WERI-Rb-1 (cell line): ENCODE data around the gene TEX36.

Experiments used
- DNase-seq: peaks from one replicate; pipeline ENCODE4 v3.0.0-alpha.2; 2020
- H3K27ac ChIP-seq: fragments of 250-450 bp; sonication (Bioruptor Pico); 2 replicates; pipeline ENCODE4 v1.5.1; 2020; ENCODE audit warnings: mild to moderate bottlenecking, moderate library complexity
- H3K27me3 ChIP-seq: fragments of 250-450 bp; sonication (Bioruptor Pico); 2 replicates; pipeline ENCODE4 v1.5.1; 2021; ENCODE audit warnings: mild to moderate bottlenecking, low read depth, moderate library complexity; ENCODE audit not compliant: insufficient read depth, severe bottlenecking
- H3K36me3 ChIP-seq: fragments of 250-450 bp; sonication (Bioruptor Pico); 2 replicates; pipeline ENCODE4 v1.5.1; 2020; ENCODE audit warnings: mild to moderate bottlenecking, moderate library complexity
- H3K4me3 ChIP-seq: 2 replicates; pipeline ENCODE4 v1.5.1; 2011; ENCODE audit warnings: low read depth, mild to moderate bottlenecking, control low read depth, low read length
- H3K9me3 ChIP-seq: fragments of 250-450 bp; sonication (Bioruptor Pico); 2 replicates; pipeline ENCODE4 v1.5.1; 2021; ENCODE audit warnings: mild to moderate bottlenecking, moderate library complexity; ENCODE audit not compliant: severe bottlenecking
- TF ChIP-seq, protein P1 (sequence below): IDR thresholded peaks from 2 replicates; pipeline ENCODE4 v1.5.1; 2011; ENCODE audit warnings: low read depth, mild to moderate bottlenecking, control low read depth, inconsistent platforms, low read length

Gene TEX36

GRCh38 chr10:125611756-125612155 lies 71.2 kb downstream of the TEX36 start:
- TF ChIP-seq, protein P1, sequence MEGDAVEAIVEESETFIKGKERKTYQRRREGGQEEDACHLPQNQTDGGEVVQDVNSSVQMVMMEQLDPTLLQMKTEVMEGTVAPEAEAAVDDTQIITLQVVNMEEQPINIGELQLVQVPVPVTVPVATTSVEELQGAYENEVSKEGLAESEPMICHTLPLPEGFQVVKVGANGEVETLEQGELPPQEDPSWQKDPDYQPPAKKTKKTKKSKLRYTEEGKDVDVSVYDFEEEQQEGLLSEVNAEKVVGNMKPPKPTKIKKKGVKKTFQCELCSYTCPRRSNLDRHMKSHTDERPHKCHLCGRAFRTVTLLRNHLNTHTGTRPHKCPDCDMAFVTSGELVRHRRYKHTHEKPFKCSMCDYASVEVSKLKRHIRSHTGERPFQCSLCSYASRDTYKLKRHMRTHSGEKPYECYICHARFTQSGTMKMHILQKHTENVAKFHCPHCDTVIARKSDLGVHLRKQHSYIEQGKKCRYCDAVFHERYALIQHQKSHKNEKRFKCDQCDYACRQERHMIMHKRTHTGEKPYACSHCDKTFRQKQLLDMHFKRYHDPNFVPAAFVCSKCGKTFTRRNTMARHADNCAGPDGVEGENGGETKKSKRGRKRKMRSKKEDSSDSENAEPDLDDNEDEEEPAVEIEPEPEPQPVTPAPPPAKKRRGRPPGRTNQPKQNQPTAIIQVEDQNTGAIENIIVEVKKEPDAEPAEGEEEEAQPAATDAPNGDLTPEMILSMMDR, result no peak
- no peak for DNase-seq
- Histone ChIP-seq H3K27ac (no peak overlapping the region), H3K9me3 (no peaks in the 10 kb centered on the region), H3K27me3 (peaks cover 18% of the 10 kb centered on the region), H3K4me3 (no peak overlapping the region), H3K36me3 (no peaks in the 10 kb centered on the region)

DNA sequence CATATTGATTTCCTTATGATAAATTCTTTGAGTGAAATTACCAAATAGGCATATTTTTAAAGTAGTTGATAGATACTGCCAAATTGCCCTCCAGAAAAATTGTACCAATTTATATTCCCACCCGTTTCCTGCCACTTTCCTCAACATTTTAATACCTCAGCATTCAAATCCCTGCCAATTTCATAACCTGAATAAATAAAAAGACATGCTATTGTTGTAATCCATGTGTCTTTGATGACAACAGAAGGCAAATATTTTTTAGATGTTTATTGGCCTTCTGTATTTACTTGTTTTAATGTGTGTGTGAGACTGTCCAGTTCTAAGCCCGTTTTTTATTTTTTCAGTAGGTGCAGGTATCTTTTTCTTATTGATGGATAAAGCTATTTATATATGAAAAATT lies 71.7 kb downstream of the TEX36 start:
- no peaks in the 10 kb centered on the region for H3K9me3 ChIP-seq
- DNase-seq, result no peak
- H3K27ac ChIP-seq, result no peak overlapping the region
- no peak overlapping the region for H3K4me3 ChIP-seq
- peaks cover 23% of the 10 kb centered on the region for H3K27me3 ChIP-seq
- TF ChIP-seq, protein P1, result no peak
- H3K36me3 ChIP-seq, result no peaks in the 10 kb centered on the region

DNA sequence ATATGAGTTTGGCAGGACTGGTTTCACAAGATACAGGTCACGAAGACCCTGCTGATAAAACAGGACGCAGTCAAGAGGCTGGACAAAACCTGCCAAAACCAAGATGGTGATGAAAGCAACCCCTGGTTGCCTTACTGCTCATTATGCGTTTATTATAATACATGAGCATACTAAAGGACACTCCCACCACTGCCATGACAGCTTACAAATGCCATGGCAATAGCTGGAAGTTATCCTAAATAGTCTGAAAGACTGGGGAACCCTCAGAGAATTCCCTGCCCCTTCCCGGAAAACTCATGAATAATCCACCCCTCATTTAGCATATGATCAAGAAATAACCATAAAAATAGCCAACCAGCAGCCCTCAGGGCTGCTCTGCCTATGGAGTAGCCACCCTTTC lies 73.1 kb downstream of the TEX36 start:
- H3K36me3 ChIP-seq, result no peaks in the 10 kb centered on the region
- H3K9me3 ChIP-seq, result no peaks in the 10 kb centered on the region
- TF ChIP-seq, protein P1, result no peak
- no peak overlapping the region for H3K4me3 ChIP-seq
- H3K27me3 ChIP-seq, result peaks cover 23% of the 10 kb centered on the region
- DNase-seq, result no peak
- H3K27ac ChIP-seq, result no peak overlapping the region

GRCh38 chr10:125608474-125608873 lies 74.5 kb downstream of the TEX36 start:
- H3K36me3 ChIP-seq, result no peaks in the 10 kb centered on the region
- DNase-seq, result no peak
- H3K9me3 ChIP-seq, result no peaks in the 10 kb centered on the region
- H3K27me3 ChIP-seq, result peaks cover 30% of the 10 kb centered on the region
- no peak overlapping the region for H3K27ac ChIP-seq
- H3K4me3 ChIP-seq, result no peak overlapping the region
- TF ChIP-seq, protein P1, result no peak

- TF ChIP-seq, protein P1, result no peak
- DNase-seq, result no peak
- Histone ChIP-seq H3K4me3 (no peak overlapping the region), H3K36me3 (no peaks in the 10 kb centered on the region), H3K9me3 (no peaks in the 10 kb centered on the region), H3K27ac (no peak overlapping the region), H3K27me3 (peaks cover 31% of the 10 kb centered on the region)
Measured at GRCh38 chr10:125607689-125608290, 75.2 kb downstream of the TEX36 start.

DNA sequence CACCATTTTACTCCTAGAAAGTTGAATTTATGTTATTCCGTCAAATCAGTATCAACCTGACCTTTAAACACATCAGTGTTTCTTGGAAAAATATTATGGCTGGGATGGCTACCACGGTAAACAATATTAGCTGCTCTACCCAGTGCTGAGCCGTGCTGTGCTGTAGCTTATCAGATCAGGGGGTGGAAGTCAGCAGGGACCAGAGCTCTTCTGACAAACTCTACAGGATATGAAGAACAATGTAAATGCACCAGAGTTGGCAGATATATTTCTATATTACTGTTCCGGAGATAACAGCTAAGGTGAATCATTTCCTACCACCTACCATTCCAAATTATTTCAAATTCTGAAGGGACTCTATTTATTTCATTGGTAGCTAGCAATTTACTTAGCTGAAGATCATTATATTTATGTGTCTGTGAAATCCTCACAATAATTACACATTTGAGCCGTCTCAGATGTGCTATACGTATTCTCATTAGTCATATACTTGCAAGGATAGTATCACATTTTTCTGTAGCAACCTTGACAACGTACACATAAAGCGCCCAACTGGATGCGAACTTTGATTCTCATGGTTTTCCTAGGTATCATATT lies 76.5 kb downstream of the TEX36 start:
- H3K27me3 ChIP-seq, result peaks cover 37% of the 10 kb centered on the region
- H3K27ac ChIP-seq, result no peak overlapping the region
- no peaks in the 10 kb centered on the region for H3K9me3 ChIP-seq
- TF ChIP-seq, protein P1, result no peak
- no peak for DNase-seq
- H3K4me3 ChIP-seq, result no peak overlapping the region
- H3K36me3 ChIP-seq, result no peaks in the 10 kb centered on the region
